Muscle of arm (tissue), 12 donors: ENCODE measurements around the gene AHDC1. TPM values are rescaled to one million over a fixed set of nuclear protein-coding genes. Genes with fewer than 3 reads are reported as not detected.
"Not testable (repeated sequence)": the region's sequence is repeated elsewhere in the genome, so short reads cannot be mapped to it uniquely, and the experiment has no call there.

Experiments
- DNase-seq: peaks from one replicate; pipeline ENCODE4 v3.0.0-alpha.2; 2013
- polyA plus RNA-seq, 12 donors: library from polyadenylated mRNA; unstranded; fragments of 120-200 nt; gene quantifications; one replicate each; pipeline ENCODE4 v1.2.1, GENCODE V29; 2013; ENCODE audit not compliant: insufficient read length in 12 of 12

Gene AHDC1
- polyA plus RNA-seq, 12 donors: 67.2 to 136 (median 80.7) TPM; not detected in 1

GRCh38 chr1:27566462-27567145 lies 37.3 kb downstream of the AHDC1 start:
- DNase-seq: no peak

- no peak for DNase-seq
These were observed 39.0 kb downstream of the AHDC1 start for GRCh38 chr1:27564710-27565649.

GRCh38 chr1:27563591-27564471 lies 40.1 kb downstream of the AHDC1 start:
- no peak for DNase-seq

- DNase-seq: no peak
These were observed 40.7 kb downstream of the AHDC1 start for GRCh38 chr1:27563341-27563590.

DNA sequence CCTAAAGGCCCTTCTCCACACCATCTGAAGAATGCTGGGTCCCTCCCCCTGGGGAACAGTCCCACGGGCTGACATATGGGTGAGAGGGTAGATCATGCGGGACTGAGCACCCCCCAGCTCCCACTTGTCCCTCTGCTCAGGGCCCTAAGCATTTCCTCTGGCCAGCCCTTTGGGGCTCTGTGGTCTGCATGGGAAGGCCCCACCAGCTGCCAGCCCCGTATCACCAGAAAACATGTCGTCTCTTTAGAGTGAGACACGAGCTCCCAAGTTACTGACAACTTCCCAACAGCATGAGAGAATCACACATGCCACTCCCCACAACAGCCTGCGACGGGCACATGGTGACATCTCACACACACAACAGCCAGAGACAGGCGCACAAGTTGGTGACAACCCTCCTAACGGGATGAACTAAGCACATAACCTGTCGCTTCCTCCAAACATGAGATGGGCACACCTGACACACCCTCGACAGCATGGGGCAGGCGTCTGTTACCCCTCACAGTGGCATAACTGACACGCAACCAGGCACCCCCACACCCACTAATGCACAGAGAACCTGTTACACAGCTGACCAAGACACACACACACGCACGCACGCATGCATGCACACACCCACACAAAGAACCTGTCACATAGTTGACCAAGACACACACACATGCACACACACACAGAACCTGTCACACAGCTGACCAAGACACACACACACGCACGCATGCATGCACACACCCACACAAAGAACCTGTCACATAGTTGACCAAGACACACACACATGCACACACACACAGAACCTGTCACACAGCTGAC lies 41.2 kb downstream of the AHDC1 start:
- DNase-seq: no peak

GRCh38 chr1:27562021-27562420 lies 41.9 kb downstream of the AHDC1 start:
- DNase-seq: no peak

- DNase-seq: peak; percentile 72
These were observed 42.6 kb downstream of the AHDC1 start for GRCh38 chr1:27561124-27561899.

- no peak for DNase-seq
These were observed 43.4 kb downstream of the AHDC1 start for GRCh38 chr1:27560268-27561123.

DNA sequence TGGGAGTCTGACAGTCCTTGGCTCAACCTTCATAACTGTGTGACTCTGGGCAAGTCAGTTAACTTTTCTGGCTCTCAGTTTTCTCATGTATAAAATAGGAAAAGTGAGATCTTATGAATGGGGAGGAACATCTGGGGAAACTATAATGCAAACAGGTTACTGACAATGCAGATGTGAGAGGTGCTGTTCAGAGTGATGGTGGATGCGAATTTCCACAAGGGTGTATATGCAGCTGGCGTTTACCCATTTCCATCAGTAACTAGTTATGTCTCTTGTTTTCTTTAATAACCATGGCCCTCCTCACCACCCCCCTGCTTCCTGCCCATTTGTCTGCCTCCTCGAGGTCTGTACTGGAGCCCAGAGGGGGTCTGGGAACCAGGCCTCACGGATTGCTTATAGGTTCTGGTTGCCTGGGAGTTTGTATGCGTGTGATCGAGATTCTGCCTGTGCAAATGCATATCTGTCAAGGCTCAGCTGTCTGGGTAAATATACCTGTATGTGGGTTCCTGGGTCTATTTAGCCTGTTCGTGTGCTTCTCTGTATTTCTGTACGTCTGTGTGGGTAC lies 44.4 kb downstream of the AHDC1 start:
- no peak for DNase-seq

DNA sequence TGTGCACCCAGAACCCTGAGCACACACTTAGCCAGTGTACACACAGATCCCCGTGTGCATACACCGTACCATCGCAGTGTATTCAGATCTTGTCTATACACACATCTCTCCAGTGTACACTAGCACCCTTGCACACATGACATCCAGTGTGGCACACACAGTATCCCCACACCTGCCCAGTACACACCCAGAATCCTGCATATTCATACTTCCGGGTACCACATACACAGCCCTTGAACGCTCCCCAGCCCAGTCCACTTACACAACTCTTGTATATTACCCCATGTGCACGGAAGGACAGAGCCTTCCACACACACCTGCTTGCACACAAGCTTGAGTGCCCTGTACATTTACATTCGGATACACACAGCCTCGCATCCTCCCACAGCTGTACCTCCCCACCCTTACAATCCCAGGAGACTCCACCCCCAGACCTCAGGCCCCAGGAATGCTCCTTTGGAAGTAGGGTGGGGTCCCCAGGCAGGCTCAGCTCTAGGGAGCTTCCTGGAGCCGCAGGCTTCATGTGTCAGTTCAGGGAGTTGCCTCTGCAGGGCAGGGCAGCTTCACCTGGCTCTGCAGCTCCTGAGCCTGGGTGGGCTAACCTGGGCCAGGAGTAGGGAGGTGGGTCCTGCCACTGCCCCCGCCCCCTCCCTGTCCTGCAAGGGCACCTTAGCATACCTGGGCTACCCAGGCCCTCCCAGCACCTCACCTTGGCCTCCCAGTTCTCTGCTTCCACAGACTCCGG lies 46.2 kb downstream of the AHDC1 start:
- DNase-seq: no peak

GRCh38 chr1:27556781-27557595 lies 47.0 kb downstream of the AHDC1 start:
- DNase-seq: peak; percentile 80

- DNase-seq: no peak
These were observed 47.5 kb downstream of the AHDC1 start for GRCh38 chr1:27556435-27556780.

DNA sequence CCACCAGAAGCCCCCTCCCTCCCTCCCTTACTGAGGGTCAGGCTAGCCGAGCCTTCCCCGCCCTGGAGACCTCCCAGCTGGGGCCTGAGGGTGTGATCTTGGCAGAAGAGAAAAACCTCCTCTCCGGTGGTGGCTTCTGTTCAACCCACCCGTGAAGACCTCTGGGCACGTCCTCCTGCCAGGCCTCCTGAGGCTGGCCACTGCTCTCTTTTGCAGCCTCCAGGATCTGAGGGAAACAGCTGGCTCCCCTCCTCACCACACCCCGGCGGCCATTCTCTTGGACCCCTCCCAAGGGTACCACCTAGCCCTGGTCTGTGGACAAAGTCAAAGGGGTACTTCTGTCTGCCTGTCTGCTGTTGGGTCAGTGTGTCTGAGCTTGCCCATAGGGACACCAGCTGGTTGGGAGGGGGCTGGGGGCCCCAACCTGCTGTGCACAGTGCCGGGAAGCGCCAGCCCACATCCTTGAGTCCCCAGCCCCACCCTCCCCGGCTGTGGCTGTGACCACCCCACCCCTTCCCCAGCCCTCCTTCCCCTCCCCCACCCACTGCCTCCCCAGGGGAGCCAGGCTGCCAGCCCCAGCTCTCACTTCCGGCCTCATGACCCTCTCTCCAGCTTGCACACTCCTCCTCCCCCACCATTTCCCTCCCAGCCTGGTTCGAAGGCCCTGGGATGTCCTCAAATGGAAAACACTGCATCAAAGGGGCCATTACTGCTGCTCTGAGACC lies 48.1 kb downstream of the AHDC1 start:
- DNase-seq: peak; percentile 73

- DNase-seq: peak; percentile 64
These were observed 48.9 kb downstream of the AHDC1 start for GRCh38 chr1:27554759-27555699.

DNA sequence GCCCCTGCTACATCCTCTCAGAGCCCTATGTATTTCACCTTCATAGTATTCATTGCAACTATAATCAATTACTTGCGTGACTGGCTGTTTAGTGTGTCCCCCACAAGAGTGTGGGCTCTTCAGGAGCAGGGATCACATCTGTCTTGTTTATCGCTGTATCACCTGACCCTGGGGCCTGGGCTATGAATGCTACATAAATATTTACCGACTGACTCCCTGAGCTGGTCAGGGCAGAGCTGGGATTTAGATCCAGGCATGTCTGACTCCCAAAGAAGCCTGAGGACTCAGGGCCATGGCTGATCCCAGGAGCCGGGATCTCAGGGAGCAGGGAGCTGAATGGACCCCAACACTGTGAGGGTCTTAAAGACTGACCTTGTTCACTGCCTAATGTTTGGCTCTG lies 49.7 kb downstream of the AHDC1 start:
- DNase-seq: no peak

- not testable (repeated sequence) for DNase-seq
These were observed 50.1 kb downstream of the AHDC1 start for GRCh38 chr1:27553823-27554222.
